Stimulated activated CD8-positive, alpha-beta memory T cell treated with anti-CD3 and anti-CD28 coated beads, Interleukin-7, amount 100 ng/mL, for 24 hours (primary cell): Measurements from ENCODE around the gene CDH12.
"Not testable (repeated sequence)": the region's sequence is repeated elsewhere in the genome, so short reads cannot be mapped to it uniquely, and the experiment has no call there.

ENCODE experiments used
- DNase-seq: peaks from one replicate; pipeline ENCODE4 v3.0.0-alpha.2; 2020; ENCODE audit warnings: low read depth

CDH12 gene

GRCh38 chr5:22852807-22853660, at the start of gene CDH12:
TSS of gene CDH12 (minus strand) at chr5:22853344.
- no peak for DNase-seq

GRCh38 chr5:22901885-22902284, 48.7 kb upstream of the CDH12 start:
- no peak for DNase-seq

- DNase-seq: no peak
Observed at GRCh38 chr5:22900801-22901310, 47.7 kb upstream of the CDH12 start.

- DNase-seq: no peak
Observed at GRCh38 chr5:22899341-22899740, 46.2 kb upstream of the CDH12 start.

- DNase-seq: no peak
Observed at GRCh38 chr5:22896152-22896551, 43.0 kb upstream of the CDH12 start.

- no peak for DNase-seq
Observed at GRCh38 chr5:22892441-22892840, 39.3 kb upstream of the CDH12 start.

- DNase-seq: no peak
Observed at GRCh38 chr5:22889720-22890119, 36.6 kb upstream of the CDH12 start.

- no peak for DNase-seq
Observed at GRCh38 chr5:22887566-22887965, 34.4 kb upstream of the CDH12 start.

GRCh38 chr5:22858911-22859310, 5.8 kb upstream of the CDH12 start:
- DNase-seq: not testable (repeated sequence)

- no peak for DNase-seq
Observed at GRCh38 chr5:22855824-22856223, 2.7 kb upstream of the CDH12 start.

- no peak for DNase-seq
Observed at GRCh38 chr5:22850981-22851380, 2.2 kb downstream of the CDH12 start.

GRCh38 chr5:22846693-22847092, 6.5 kb downstream of the CDH12 start:
- no peak for DNase-seq

GRCh38 chr5:22844636-22845035, 8.5 kb downstream of the CDH12 start:
- no peak for DNase-seq

- no peak for DNase-seq
Observed at GRCh38 chr5:22844155-22844554, 9.0 kb downstream of the CDH12 start.

GRCh38 chr5:22842574-22842973, 10.6 kb downstream of the CDH12 start:
- no peak for DNase-seq

- no peak for DNase-seq
Observed at GRCh38 chr5:22837803-22838202, 15.3 kb downstream of the CDH12 start.

GRCh38 chr5:22835686-22836085, 17.5 kb downstream of the CDH12 start:
- DNase-seq: no peak

GRCh38 chr5:22793463-22793862, 59.7 kb downstream of the CDH12 start:
- no peak for DNase-seq

GRCh38 chr5:22787807-22788206, 65.3 kb downstream of the CDH12 start:
- DNase-seq: no peak

- DNase-seq: no peak
Observed at GRCh38 chr5:22787398-22787797, 65.7 kb downstream of the CDH12 start.

GRCh38 chr5:22780756-22781155, 72.4 kb downstream of the CDH12 start:
- DNase-seq: no peak

GRCh38 chr5:22779499-22779898, 73.6 kb downstream of the CDH12 start:
- DNase-seq: no peak

GRCh38 chr5:22776285-22776684, 76.9 kb downstream of the CDH12 start:
- DNase-seq: no peak

GRCh38 chr5:22774214-22774613, 78.9 kb downstream of the CDH12 start:
- DNase-seq: not testable (repeated sequence)
